ENCODE measurements around the gene PER1.
A peak's percentile ranks its signal among the peaks of the same experiment; 100 is the strongest.
"Not testable (repeated sequence)": the region's sequence is repeated elsewhere in the genome, so short reads cannot be mapped to it uniquely, and the experiment has no call there.

PER1 gene

GRCh38 chr17:8117980-8118768 is 34.0 kb downstream of the PER1 start, which contains the start of gene ALOXE3:
TSS of gene ALOXE3 (minus strand) at chr17:8118514. CDS start at chr17:8117990, 524 bp downstream.
- peak; percentile 50 for DNase-seq

- DNase-seq, result no peak
Observed at GRCh38 chr17:8117367-8117979, 34.7 kb downstream of the PER1 start.

GRCh38 chr17:8116776-8117175 is 35.4 kb downstream of the PER1 start:
- no peak for DNase-seq

GRCh38 chr17:8110907-8111306 is 41.3 kb downstream of the PER1 start:
- DNase-seq, result no peak

GRCh38 chr17:8110456-8110804 is 41.8 kb downstream of the PER1 start:
- DNase-seq, result no peak

GRCh38 chr17:8109661-8110455 is 42.3 kb downstream of the PER1 start:
- DNase-seq, result no peak

- no peak for DNase-seq
Observed at GRCh38 chr17:8108972-8109660, 43.1 kb downstream of the PER1 start.

GRCh38 chr17:8106980-8107379 is 45.2 kb downstream of the PER1 start:
- DNase-seq, result not testable (repeated sequence)

- peak; percentile 21 for DNase-seq
Observed at GRCh38 chr17:8105957-8106398, 46.2 kb downstream of the PER1 start.

- no peak for DNase-seq
Observed at GRCh38 chr17:8104911-8105310, 47.3 kb downstream of the PER1 start.

- no peak for DNase-seq
Observed at GRCh38 chr17:8103549-8103948, 48.7 kb downstream of the PER1 start.

- no peak for DNase-seq
Observed at GRCh38 chr17:8101721-8102120, 50.5 kb downstream of the PER1 start.

GRCh38 chr17:8100763-8101162 is 51.4 kb downstream of the PER1 start:
- DNase-seq, result no peak

- DNase-seq, result no peak
Observed at GRCh38 chr17:8100111-8100510, 52.1 kb downstream of the PER1 start.

GRCh38 chr17:8096541-8096940 is 55.7 kb downstream of the PER1 start:
- no peak for DNase-seq

GRCh38 chr17:8095361-8095760 is 56.8 kb downstream of the PER1 start:
- no peak for DNase-seq

- no peak for DNase-seq
Observed at GRCh38 chr17:8091033-8091687, 61.0 kb downstream of the PER1 start.

Measured in HCEC 1CT (cell line).